GM12878 (cell line): ENCODE results near the gene SRSF12. TPM values are rescaled to one million over a fixed set of nuclear protein-coding genes. Genes with fewer than 3 reads are reported as not detected.

Source experiments
- BCL11A ChIP-seq: IDR thresholded peaks from 2 replicates; pipeline ENCODE4 v1.6.1; 2011; ENCODE audit warnings: low read depth, low read length
- BCLAF1 ChIP-seq: fragments of 450-650 bp; IDR thresholded peaks from 2 replicates; pipeline ENCODE4 v1.6.1; 2017; ENCODE audit warnings: antibody characterized with exemption, mild to moderate bottlenecking, moderate library complexity
- CBX3 ChIP-seq: fragments of 200-600 bp; sonication (generic); IDR thresholded peaks from 2 replicates; pipeline ENCODE4 v1.6.1; 2016; ENCODE audit warnings: low read depth, borderline replicate concordance
- CREM ChIP-seq: IDR thresholded peaks from 2 replicates; pipeline ENCODE4 v1.6.1; 2014; ENCODE audit warnings: antibody characterized with exemption, low read depth
- IKZF1 ChIP-seq: fragments of 450-650 bp; conservative IDR thresholded peaks from 2 replicates; pipeline ENCODE4 v1.6.1; 2017; ENCODE audit warnings: antibody characterized with exemption, mild to moderate bottlenecking
- MEF2A ChIP-seq: IDR thresholded peaks from 2 replicates; pipeline ENCODE4 v1.6.1; 2011; ENCODE audit warnings: low read depth, mild to moderate bottlenecking, low read length, moderate library complexity; ENCODE audit not compliant: insufficient read depth
- MTA2 ChIP-seq: fragments of 450-650 bp; IDR thresholded peaks from 2 replicates; pipeline ENCODE4 v1.6.1; 2016; ENCODE audit warnings: low read depth, mild to moderate bottlenecking, moderate library complexity
- NFYB ChIP-seq: IDR thresholded peaks from 2 replicates; pipeline ENCODE4 v1.6.1; 2011; ENCODE audit warnings: low read depth, mild to moderate bottlenecking, low read length, improper control_type of control experiment, moderate library complexity; ENCODE audit not compliant: insufficient read depth
- REST ChIP-seq: IDR thresholded peaks from 2 replicates; pipeline ENCODE4 v1.6.1; 2012; ENCODE audit warnings: mild to moderate bottlenecking, low read depth, low read length
- SMAD1 ChIP-seq: fragments of 450-650 bp; IDR thresholded peaks from 2 replicates; pipeline ENCODE4 v1.6.1; 2018; ENCODE audit warnings: mild to moderate bottlenecking, low read depth; ENCODE audit not compliant: partially characterized antibody
- SREBF2 ChIP-seq: IDR thresholded peaks from 2 replicates; pipeline ENCODE4 v1.6.1; 2012; ENCODE audit warnings: mild to moderate bottlenecking, low read length
- TARDBP ChIP-seq: IDR thresholded peaks from 2 replicates; pipeline ENCODE4 v1.6.1; 2016; ENCODE audit warnings: borderline replicate concordance
- TCF12 ChIP-seq: IDR thresholded peaks from 2 replicates; pipeline ENCODE4 v1.6.1; 2011; ENCODE audit warnings: low read depth, mild to moderate bottlenecking, low read length
- TCF3 ChIP-seq: IDR thresholded peaks from 2 replicates; pipeline ENCODE4 v1.6.1; 2012; ENCODE audit warnings: low read depth, mild to moderate bottlenecking, low read length, borderline replicate concordance; ENCODE audit not compliant: insufficient read depth
- USF2 ChIP-seq: IDR thresholded peaks from 2 replicates; pipeline ENCODE4 v1.6.1; 2011; ENCODE audit warnings: low read depth, low read length, improper control_type of control experiment, borderline replicate concordance
- ZBED1 ChIP-seq: IDR thresholded peaks from 2 replicates; pipeline ENCODE4 v1.6.1; 2016; ENCODE audit warnings: borderline replicate concordance
- ZNF217 ChIP-seq: fragments of 450-650 bp; IDR thresholded peaks from 2 replicates; pipeline ENCODE4 v1.6.1; 2017; ENCODE audit warnings: antibody characterized with exemption, mild to moderate bottlenecking
- ZNF622 ChIP-seq: fragments of 450-650 bp; IDR thresholded peaks from 2 replicates; pipeline ENCODE4 v1.6.1; 2017; ENCODE audit warnings: mild to moderate bottlenecking, inconsistent platforms
- polyA plus RNA-seq, 11 experiments: library from polyadenylated mRNA; depleted of rRNA in 4 of 11; unstranded in 6 of 11; stranded (reverse) in 5 of 11; fragments of >200 nt; fragmentation: Nextera tagmentation in 4 of 11; fragmentation: Illumina TruSeq in 1 of 11; extraction: Ambion mirVana in 4 of 11; extraction: Trizol in 1 of 11; gene quantifications; 1 replicate in 1 of 11; 2 replicates in 10 of 11; pipeline versions ENCODE4 v1.2.1 to v1.2.3, GENCODE V29; 2011 to 2016; ENCODE audit warnings: inconsistent platforms in 2 of 11, missing spikeins in 2 of 11, low read depth in 1 of 11
- total RNA-seq, 4 experiments: library from RNA; depleted of rRNA in 3 of 4; stranded (reverse); fragments of >200 nt in 3 of 4; fragmentation: Illumina TruSeq in 1 of 4; extraction: Trizol in 1 of 4; gene quantifications; 2 replicates each; pipeline versions ENCODE4 v1.2.1 to v1.2.3, GENCODE V29; 2013 to 2021
- TF ChIP-seq, protein P1 (sequence below): fragments of 450-650 bp; IDR thresholded peaks from 2 replicates; pipeline ENCODE4 v1.6.1; 2018; ENCODE audit warnings: mild to moderate bottlenecking, low read depth, moderate library complexity; ENCODE audit not compliant: partially characterized antibody

The SRSF12 gene
- total and polyA plus RNA-seq, 10 of the 15 experiments (the other 5 are each of a cell fraction or from before 2014, with no cell fraction given): 0.03 to 0.23 TPM; not detected in 8

GRCh38 chr6:89145091-89145955, 27.5 kb upstream of the SRSF12 start (continued):
- TF ChIP-seq SMAD1: peak; percentile 35
- no peak for TF ChIP-seq BCLAF1
- TF ChIP-seq, protein P1, sequence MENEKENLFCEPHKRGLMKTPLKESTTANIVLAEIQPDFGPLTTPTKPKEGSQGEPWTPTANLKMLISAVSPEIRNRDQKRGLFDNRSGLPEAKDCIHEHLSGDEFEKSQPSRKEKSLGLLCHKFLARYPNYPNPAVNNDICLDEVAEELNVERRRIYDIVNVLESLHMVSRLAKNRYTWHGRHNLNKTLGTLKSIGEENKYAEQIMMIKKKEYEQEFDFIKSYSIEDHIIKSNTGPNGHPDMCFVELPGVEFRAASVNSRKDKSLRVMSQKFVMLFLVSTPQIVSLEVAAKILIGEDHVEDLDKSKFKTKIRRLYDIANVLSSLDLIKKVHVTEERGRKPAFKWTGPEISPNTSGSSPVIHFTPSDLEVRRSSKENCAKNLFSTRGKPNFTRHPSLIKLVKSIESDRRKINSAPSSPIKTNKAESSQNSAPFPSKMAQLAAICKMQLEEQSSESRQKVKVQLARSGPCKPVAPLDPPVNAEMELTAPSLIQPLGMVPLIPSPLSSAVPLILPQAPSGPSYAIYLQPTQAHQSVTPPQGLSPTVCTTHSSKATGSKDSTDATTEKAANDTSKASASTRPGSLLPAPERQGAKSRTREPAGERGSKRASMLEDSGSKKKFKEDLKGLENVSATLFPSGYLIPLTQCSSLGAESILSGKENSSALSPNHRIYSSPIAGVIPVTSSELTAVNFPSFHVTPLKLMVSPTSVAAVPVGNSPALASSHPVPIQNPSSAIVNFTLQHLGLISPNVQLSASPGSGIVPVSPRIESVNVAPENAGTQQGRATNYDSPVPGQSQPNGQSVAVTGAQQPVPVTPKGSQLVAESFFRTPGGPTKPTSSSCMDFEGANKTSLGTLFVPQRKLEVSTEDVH: peak; percentile 86
- TF ChIP-seq TCF12: no peak
- no peak for TF ChIP-seq NFYB
- TF ChIP-seq ZNF217: no peak
- TF ChIP-seq CBX3: no peak
- no peak for TF ChIP-seq TCF3
- TF ChIP-seq SREBF2: no peak
- TF ChIP-seq BCL11A: no peak
- no peak for TF ChIP-seq ZBED1
- TF ChIP-seq MEF2A: no peak
- no peak for TF ChIP-seq REST
- TF ChIP-seq USF2: no peak
- no peak for TF ChIP-seq MTA2
- peak; percentile 61; the same call in 1 of the 2 replicates for TF ChIP-seq CREM
- no peak for TF ChIP-seq IKZF1
- 0 out of 2 replicates have a peak, but pooled peaks have one; percentile 11 for TF ChIP-seq TARDBP
- TF ChIP-seq ZNF622: no peak
